Mesendoderm (in vitro differentiated cells): ENCODE data around the gene NUPR1.

ENCODE experiments used
- DNase-seq: peaks from one replicate; pipeline ENCODE4 v3.0.0; 2013
- H2AK5ac ChIP-seq: 2 replicates; pipeline ENCODE4 v1.6.1; 2013; ENCODE audit warnings: low read length, inconsistent platforms
- H2BK120ac ChIP-seq: 2 replicates; pipeline ENCODE4 v1.6.1; 2013; ENCODE audit warnings: low read depth, mild to moderate bottlenecking, low read length, moderate library complexity, mixed read lengths
- H2BK15ac ChIP-seq: replicated peaks from 2 replicates; pipeline ENCODE4 v1.6.1; 2013; ENCODE audit warnings: low read depth, mild to moderate bottlenecking, moderate library complexity
- H2BK5ac ChIP-seq: 2 replicates; pipeline ENCODE4 v1.6.1; 2013; ENCODE audit warnings: low read length, inconsistent platforms
- H3K18ac ChIP-seq: 2 replicates; pipeline ENCODE4 v1.6.1; 2013; ENCODE audit warnings: mild to moderate bottlenecking, low read length, mixed read lengths
- H3K23ac ChIP-seq: one replicate; pipeline ENCODE4 v1.6.1; 2013; ENCODE audit warnings: low read length
- H3K27ac ChIP-seq: 2 replicates; pipeline ENCODE4 v1.5.1; 2013; ENCODE audit warnings: low read depth, mild to moderate bottlenecking, inconsistent platforms, low read length, moderate library complexity
- H3K27me3 ChIP-seq: 2 replicates; pipeline ENCODE4 v1.6.1; 2013; ENCODE audit warnings: low read length, control low read depth, mild to moderate bottlenecking, inconsistent platforms; ENCODE audit not compliant: insufficient read depth, poor library complexity
- H3K36me3 ChIP-seq: 2 replicates; pipeline ENCODE4 v1.6.1; 2013; ENCODE audit warnings: low read length, inconsistent platforms; ENCODE audit not compliant: control insufficient read depth, insufficient read depth
- H3K4ac ChIP-seq: one replicate; pipeline ENCODE4 v1.6.1; 2013; ENCODE audit warnings: low read depth, mild to moderate bottlenecking, low read length, moderate library complexity
- H3K4me1 ChIP-seq: 2 replicates; pipeline ENCODE4 v1.6.1; 2013; ENCODE audit warnings: low read depth, low read length, inconsistent platforms; ENCODE audit not compliant: control insufficient read depth
- H3K4me2 ChIP-seq: 2 replicates; pipeline ENCODE4 v1.6.1; 2013; ENCODE audit warnings: low read length
- H3K4me3 ChIP-seq: 2 replicates; pipeline ENCODE4 v1.5.1; 2013; ENCODE audit warnings: mild to moderate bottlenecking, low read length
- H3K56ac ChIP-seq: one replicate; pipeline ENCODE4 v1.6.1; 2013; ENCODE audit warnings: low read length
- H3K79me1 ChIP-seq: 2 replicates; pipeline ENCODE4 v1.6.1; 2013; ENCODE audit warnings: low read length, inconsistent platforms
- H3K79me2 ChIP-seq: 2 replicates; pipeline ENCODE4 v1.6.1; 2013; ENCODE audit warnings: mild to moderate bottlenecking, low read length; ENCODE audit not compliant: control insufficient read depth, insufficient read depth
- H3K9ac ChIP-seq: 2 replicates; pipeline ENCODE4 v1.6.1; 2013; ENCODE audit warnings: low read length, inconsistent platforms
- H4K5ac ChIP-seq: one replicate; pipeline ENCODE4 v1.6.1; 2013; ENCODE audit warnings: low read length
- H4K8ac ChIP-seq: one replicate; pipeline ENCODE4 v1.6.1; 2013; ENCODE audit warnings: low read depth, mild to moderate bottlenecking, control low read depth, low read length, moderate library complexity
- WGBS: extraction: QIAGEN DNeasy Blood & Tissue Kit; methylation state at CpG from one replicate; pipeline ENCODE4 v1.1.7; 2013; ENCODE audit warnings: low lambda C conversion rate, missing lambda C conversion rate; ENCODE audit not compliant: insufficient coverage; ENCODE audit errors: extremely low coverage; 5-methylcytosine and 5-hydroxymethylcytosine counted together

The NUPR1 gene

GRCh38 chr16:28532940-28533647 is 5.7 kb downstream of the NUPR1 start:
- Histone ChIP-seq H3K4ac (no peak overlapping the region), H3K27me3 (no peaks in the 10 kb centered on the region), H3K27ac (no peak overlapping the region), H3K79me2 (no peaks in the 10 kb centered on the region), H2BK15ac (no peak overlapping the region), H3K23ac (no peak overlapping the region), H2BK5ac (no peak overlapping the region), H4K5ac (no peak overlapping the region), H2BK120ac (no peak overlapping the region), H3K56ac (no peak overlapping the region), H3K18ac (no peak overlapping the region), H3K4me1 (no peaks in the 10 kb centered on the region), H3K9ac (no peak overlapping the region), H3K36me3 (no peaks in the 10 kb centered on the region), H3K4me3 (no peak overlapping the region), H2AK5ac (no peak overlapping the region), H3K4me2 (no peak overlapping the region), H3K79me1 (no peaks in the 10 kb centered on the region), H4K8ac (no peak overlapping the region)
- WGBS = no CpG with 5 or more reads among the region's 5 CpGs
- no peak for DNase-seq

GRCh38 chr16:28531777-28532744 is 6.7 kb downstream of the NUPR1 start:
- Histone ChIP-seq H2AK5ac (no peak overlapping the region), H3K4me3 (no peak overlapping the region), H3K79me2 (no peaks in the 10 kb centered on the region), H3K4me1 (no peaks in the 10 kb centered on the region), H3K18ac (no peak overlapping the region), H3K23ac (no peak overlapping the region), H4K5ac (no peak overlapping the region), H3K27me3 (no peaks in the 10 kb centered on the region), H3K36me3 (no peaks in the 10 kb centered on the region), H3K27ac (no peak overlapping the region), H2BK5ac (no peak overlapping the region), H2BK120ac (no peak overlapping the region), H3K9ac (no peak overlapping the region), H3K4me2 (no peak overlapping the region), H3K79me1 (no peaks in the 10 kb centered on the region), H4K8ac (no peak overlapping the region), H3K56ac (no peak overlapping the region), H2BK15ac (no peak overlapping the region), H3K4ac (no peak overlapping the region)
- no CpG with 5 or more reads among the region's 9 CpGs for WGBS
- peak; percentile 67 for DNase-seq

- no peak for DNase-seq
- Histone ChIP-seq H2BK5ac (no peak overlapping the region), H4K5ac (no peak overlapping the region), H2AK5ac (no peak overlapping the region), H3K23ac (no peak overlapping the region), H3K4ac (no peak overlapping the region), H2BK120ac (no peak overlapping the region), H4K8ac (no peak overlapping the region), H3K36me3 (no peaks in the 10 kb centered on the region), H3K27me3 (no peaks in the 10 kb centered on the region), H3K18ac (no peak overlapping the region), H3K79me1 (no peaks in the 10 kb centered on the region), H3K56ac (no peak overlapping the region), H3K27ac (no peak overlapping the region), H3K9ac (no peak overlapping the region), H3K4me1 (no peaks in the 10 kb centered on the region), H3K4me3 (no peak overlapping the region), H3K4me2 (no peak overlapping the region), H3K79me2 (no peaks in the 10 kb centered on the region), H2BK15ac (no peak overlapping the region)
Observed at GRCh38 chr16:28529124-28529523, 9.7 kb downstream of the NUPR1 start.

GRCh38 chr16:28528463-28528867 is 10.3 kb downstream of the NUPR1 start:
- H3K4ac ChIP-seq = no peak overlapping the region
- no peaks in the 10 kb centered on the region for H3K79me1 ChIP-seq
- H3K9ac ChIP-seq = no peak overlapping the region
- H3K18ac ChIP-seq = no peak overlapping the region
- H2BK15ac ChIP-seq = no peak overlapping the region
- H2BK120ac ChIP-seq = no peak overlapping the region
- no peaks in the 10 kb centered on the region for H3K27me3 ChIP-seq
- no peaks in the 10 kb centered on the region for H3K4me1 ChIP-seq
- H3K4me3 ChIP-seq = no peak overlapping the region
- no peaks in the 10 kb centered on the region for H3K79me2 ChIP-seq
- no peak overlapping the region for H3K56ac ChIP-seq
- no peaks in the 10 kb centered on the region for H3K36me3 ChIP-seq
- H4K5ac ChIP-seq = no peak overlapping the region
- no peak overlapping the region for H3K27ac ChIP-seq
- H2BK5ac ChIP-seq = no peak overlapping the region
- H3K23ac ChIP-seq = no peak overlapping the region
- no peak overlapping the region for H2AK5ac ChIP-seq
- no peak overlapping the region for H4K8ac ChIP-seq
- WGBS = no CpG with 5 or more reads among the region's 5 CpGs
- DNase-seq = no peak
- H3K4me2 ChIP-seq = no peak overlapping the region

- Histone ChIP-seq H3K79me2 (no peaks in the 10 kb centered on the region), H3K9ac (no peak overlapping the region), H3K23ac (no peak overlapping the region), H3K27ac (no peak overlapping the region), H2BK5ac (no peak overlapping the region), H3K36me3 (no peaks in the 10 kb centered on the region), H3K18ac (no peak overlapping the region), H3K4ac (no peak overlapping the region), H3K27me3 (no peaks in the 10 kb centered on the region), H2BK15ac (no peak overlapping the region), H3K4me1 (no peaks in the 10 kb centered on the region), H4K8ac (no peak overlapping the region), H3K4me3 (no peak overlapping the region), H2AK5ac (no peak overlapping the region), H3K4me2 (no peak overlapping the region), H3K79me1 (no peaks in the 10 kb centered on the region), H2BK120ac (no peak overlapping the region), H3K56ac (no peak overlapping the region), H4K5ac (no peak overlapping the region)
- no peak for DNase-seq
- no CpG with 5 or more reads among the region's 5 CpGs for WGBS
Observed at GRCh38 chr16:28527985-28528384, 10.8 kb downstream of the NUPR1 start.
